ENCODE results near the gene RNASEH1.

DNA sequence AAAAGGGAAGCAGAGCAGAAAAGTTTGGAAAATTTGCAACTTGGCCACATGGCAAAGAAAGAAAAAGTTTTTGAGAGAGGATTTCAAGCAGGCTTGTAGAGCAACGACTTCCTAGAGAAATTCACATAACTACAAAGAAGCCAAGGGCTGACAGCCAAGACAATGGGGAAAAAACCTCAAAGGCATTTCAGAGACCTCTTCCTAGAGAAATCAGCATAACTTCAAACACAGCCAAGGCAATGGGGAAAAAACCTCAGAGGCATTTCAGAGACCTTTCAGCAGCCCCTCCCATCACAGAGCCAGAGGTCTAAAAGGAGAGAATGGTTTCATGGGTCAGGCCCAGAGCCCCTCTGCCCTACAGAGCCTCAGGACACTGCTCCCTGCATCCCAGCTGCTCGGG lies 46.0 kb downstream of the RNASEH1 start:
- TF ChIP-seq, protein P1, sequence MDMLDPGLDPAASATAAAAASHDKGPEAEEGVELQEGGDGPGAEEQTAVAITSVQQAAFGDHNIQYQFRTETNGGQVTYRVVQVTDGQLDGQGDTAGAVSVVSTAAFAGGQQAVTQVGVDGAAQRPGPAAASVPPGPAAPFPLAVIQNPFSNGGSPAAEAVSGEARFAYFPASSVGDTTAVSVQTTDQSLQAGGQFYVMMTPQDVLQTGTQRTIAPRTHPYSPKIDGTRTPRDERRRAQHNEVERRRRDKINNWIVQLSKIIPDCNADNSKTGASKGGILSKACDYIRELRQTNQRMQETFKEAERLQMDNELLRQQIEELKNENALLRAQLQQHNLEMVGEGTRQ (IDR thresholded peaks at IDR 0.05; ENCODE audit: low read depth, low read length) = no peak
- TF ChIP-seq, protein P2, sequence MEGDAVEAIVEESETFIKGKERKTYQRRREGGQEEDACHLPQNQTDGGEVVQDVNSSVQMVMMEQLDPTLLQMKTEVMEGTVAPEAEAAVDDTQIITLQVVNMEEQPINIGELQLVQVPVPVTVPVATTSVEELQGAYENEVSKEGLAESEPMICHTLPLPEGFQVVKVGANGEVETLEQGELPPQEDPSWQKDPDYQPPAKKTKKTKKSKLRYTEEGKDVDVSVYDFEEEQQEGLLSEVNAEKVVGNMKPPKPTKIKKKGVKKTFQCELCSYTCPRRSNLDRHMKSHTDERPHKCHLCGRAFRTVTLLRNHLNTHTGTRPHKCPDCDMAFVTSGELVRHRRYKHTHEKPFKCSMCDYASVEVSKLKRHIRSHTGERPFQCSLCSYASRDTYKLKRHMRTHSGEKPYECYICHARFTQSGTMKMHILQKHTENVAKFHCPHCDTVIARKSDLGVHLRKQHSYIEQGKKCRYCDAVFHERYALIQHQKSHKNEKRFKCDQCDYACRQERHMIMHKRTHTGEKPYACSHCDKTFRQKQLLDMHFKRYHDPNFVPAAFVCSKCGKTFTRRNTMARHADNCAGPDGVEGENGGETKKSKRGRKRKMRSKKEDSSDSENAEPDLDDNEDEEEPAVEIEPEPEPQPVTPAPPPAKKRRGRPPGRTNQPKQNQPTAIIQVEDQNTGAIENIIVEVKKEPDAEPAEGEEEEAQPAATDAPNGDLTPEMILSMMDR (conservative IDR thresholded peaks at IDR 0.05; ENCODE audit: low read depth, low read length) = no peak
- TF ChIP-seq POLR2A (IDR thresholded peaks at IDR 0.05; ENCODE audit: low read depth, low read length) = no peak
- no peak for TF ChIP-seq MXI1 (IDR thresholded peaks at IDR 0.05; ENCODE audit: borderline replicate concordance, low read depth, low read length)
- TF ChIP-seq, protein P3, sequence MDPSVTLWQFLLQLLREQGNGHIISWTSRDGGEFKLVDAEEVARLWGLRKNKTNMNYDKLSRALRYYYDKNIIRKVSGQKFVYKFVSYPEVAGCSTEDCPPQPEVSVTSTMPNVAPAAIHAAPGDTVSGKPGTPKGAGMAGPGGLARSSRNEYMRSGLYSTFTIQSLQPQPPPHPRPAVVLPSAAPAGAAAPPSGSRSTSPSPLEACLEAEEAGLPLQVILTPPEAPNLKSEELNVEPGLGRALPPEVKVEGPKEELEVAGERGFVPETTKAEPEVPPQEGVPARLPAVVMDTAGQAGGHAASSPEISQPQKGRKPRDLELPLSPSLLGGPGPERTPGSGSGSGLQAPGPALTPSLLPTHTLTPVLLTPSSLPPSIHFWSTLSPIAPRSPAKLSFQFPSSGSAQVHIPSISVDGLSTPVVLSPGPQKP (IDR thresholded peaks at IDR 0.05; ENCODE audit: borderline replicate concordance, low read depth, low read length) = no peak
- TF ChIP-seq RCOR1 (IDR thresholded peaks at IDR 0.05; ENCODE audit: insufficient replicate concordance, low read length) = no peak
